Psoas muscle (tissue), 8 donors: Measurements from ENCODE around the gene TNS3. TPM values are rescaled to one million over a fixed set of nuclear protein-coding genes. Genes with fewer than 3 reads are reported as not detected.

Experiments
- ATAC-seq, 4 donors: fragments of 200-7000 bp; cut with Tn5 transposase; one replicate each; pipeline ENCODE4 v1.9.1; 2020; ENCODE audit warnings: moderate library complexity in 3 of 4, mild to moderate bottlenecking in 2 of 4
- DNase-seq, 2 donors: peaks; one replicate each; pipeline ENCODE4 v3.0.0-alpha.2; 2020
- H3K27ac ChIP-seq: fragments of 200-600 bp; one replicate; pipeline ENCODE4 v1.8.0; 2022
- H3K27me3 ChIP-seq, 3 donors: fragments of 200-600 bp in 1 of 3; one replicate each; pipeline versions ENCODE4 v1.6.1 to v1.8.0; 2013 to 2022; ENCODE audit warnings: low read length in 2 of 3, mild to moderate bottlenecking in 2 of 3, moderate library complexity in 1 of 3; ENCODE audit not compliant: insufficient read depth in 3 of 3
- H3K36me3 ChIP-seq, 2 donors: fragments of 200-600 bp in 1 of 2; one replicate each; pipeline versions ENCODE4 v1.6.1 to v1.8.0; 2013 to 2022; ENCODE audit warnings: low read depth in 1 of 2, mild to moderate bottlenecking in 1 of 2, moderate library complexity in 1 of 2; ENCODE audit not compliant: insufficient read depth in 1 of 2
- H3K4me1 ChIP-seq: fragments of 200-600 bp; one replicate; pipeline ENCODE4 v1.8.0; 2022
- H3K4me3 ChIP-seq: fragments of 200-600 bp; one replicate; pipeline ENCODE4 v1.8.0; 2022; ENCODE audit warnings: mild to moderate bottlenecking
- H3K9me3 ChIP-seq: fragments of 200-600 bp; one replicate; pipeline ENCODE4 v1.8.0; 2022
- CTCF ChIP-seq: fragments of 200-600 bp; IDR thresholded peaks from one replicate; pipeline ENCODE4 v1.8.0; 2022; ENCODE audit warnings: antibody characterized with exemption
- WGBS, 3 donors: extraction: QIAGEN DNeasy Blood & Tissue Kit; methylation state at CpG; one replicate each; pipeline versions ENCODE4 v1.1.6 to v1.1.7; 2013; 5-methylcytosine and 5-hydroxymethylcytosine counted together
- intact Hi-C, 2 donors: fragments of 100-400 bp; cut with DNase I; formaldehyde crosslinking; loops; one replicate each; pipeline versions ENCODE4 v1.11.0 to v1.14.2; 2022
- polyA plus RNA-seq, 3 donors: library from polyadenylated mRNA; stranded (reverse); fragments of 200-250 nt; gene quantifications; one replicate each; pipeline ENCODE4 v1.2.3, GENCODE V29; 2013
- total RNA-seq, 4 donors: library from RNA; stranded (reverse); fragmentation: NEBNext Ultra II Directional in 2 of 4; extraction: Animal tissue kit (Norgen Biotek cat#: 25700) in 2 of 4; gene quantifications; one replicate each; pipeline versions ENCODE4 v1.2.1 to v1.2.4, GENCODE V29; 2021 to 2023
- donor health status: healthy with polysubstance abuse.
- donor health status: DM: no; HTN: no; CAD: no; lungs with moderate emphysema.
- donor health status: Bipolar disorder and iron deficiency.
- donor health status: healthy.
- donor health status: DM: yes; HTN: yes; CAD: no.
- donor health status: DM: no; HTN: no; CAD: no.
- donor health status: DM: no; HTN: no; CAD: no.
- donor health status: DM: yes; HTN: yes; CAD: no.

TNS3 gene
- total and polyA plus RNA-seq, 7 donors, result 11.5 to 75.3 (median 35.0) TPM

DNA sequence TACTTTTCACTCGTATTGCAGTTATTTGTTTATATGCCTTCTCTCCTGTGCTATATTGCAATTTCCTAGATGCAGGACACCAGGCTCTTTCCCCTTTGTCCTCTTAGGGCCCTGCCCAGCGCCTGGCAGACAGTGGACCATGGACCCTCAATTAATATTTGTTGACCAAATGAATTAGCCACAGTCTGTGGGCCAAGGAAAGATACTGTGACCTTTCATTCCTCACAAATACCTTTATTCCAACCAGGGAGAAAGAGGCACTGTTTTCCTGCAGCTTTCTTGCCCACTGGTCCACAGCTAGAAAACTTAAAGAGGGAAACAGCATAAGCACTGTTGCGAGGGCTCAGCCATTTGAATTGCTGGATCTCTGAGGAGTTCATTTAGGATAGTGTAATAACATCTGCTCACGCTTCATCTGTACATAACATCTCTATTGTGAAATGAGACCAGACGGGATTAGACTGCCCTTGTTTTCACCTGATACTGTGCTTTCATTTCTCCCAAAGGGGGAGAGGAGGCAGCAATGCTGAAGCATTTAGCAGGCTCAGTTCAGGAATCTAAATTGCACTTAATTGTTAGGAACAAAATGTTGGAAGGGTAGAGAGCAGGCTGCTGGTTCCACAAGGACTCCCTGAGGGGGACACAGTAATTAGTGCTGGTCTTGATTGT is 46.7 kb downstream of the TNS3 start:
- peak overlapping the region; percentile 32 for H3K27ac ChIP-seq
- no peaks in the 10 kb centered on the region for H3K9me3 ChIP-seq
- DNase-seq (no peak), ATAC-seq (peak; percentile 54 to 82 (median 74))
- peaks cover 0 to 1% (median 0%) of the 10 kb centered on the region in 3 donors for H3K27me3 ChIP-seq
- 54 to 75% (median 60%) methylated on average over 5 of the region's 5 CpGs for WGBS, 3 donors
- intact Hi-C loops, result no loop called here
- H3K4me1 ChIP-seq, result peaks cover 6% of the 10 kb centered on the region
- TF ChIP-seq CTCF, result no peak
- no peak overlapping the region for H3K4me3 ChIP-seq
- H3K36me3 ChIP-seq, result no peaks in the 10 kb centered on the region

DNA sequence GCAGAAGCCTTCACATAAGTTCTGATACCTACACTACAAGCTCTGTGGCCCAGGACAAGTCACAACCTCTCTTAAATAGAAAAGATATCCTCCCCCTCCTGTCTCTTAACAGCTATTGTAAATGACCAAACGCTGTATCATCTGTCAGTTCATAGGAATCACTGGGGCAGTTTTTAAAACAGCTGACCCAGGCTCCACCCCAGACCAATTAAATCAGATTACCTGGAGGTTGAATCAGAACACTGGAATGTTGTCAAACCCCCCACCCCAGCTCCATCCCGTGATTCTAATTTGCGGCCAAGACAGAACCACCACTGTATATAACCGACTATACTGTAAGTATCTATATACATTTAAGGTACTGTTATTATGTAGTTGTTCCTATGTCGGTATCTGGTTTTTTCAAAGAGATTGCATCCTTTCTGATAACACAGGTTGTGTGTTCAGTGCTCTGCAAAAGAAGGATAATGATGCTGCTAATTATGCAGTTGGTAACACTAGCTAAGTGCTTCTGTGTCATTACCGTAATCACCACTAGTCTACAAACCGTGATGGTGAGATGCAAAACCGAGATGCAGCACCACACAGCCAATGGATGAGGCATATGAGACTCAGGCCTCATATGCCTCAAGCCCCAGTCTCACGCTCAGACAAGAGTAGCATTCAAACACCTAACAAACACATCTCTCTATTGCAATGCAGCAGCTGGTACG is 47.4 kb downstream of the TNS3 start:
- 87 to 94% (median 90%) methylated on average over 10 of the region's 10 CpGs for WGBS, 3 donors
- no peak overlapping the region for H3K27ac ChIP-seq
- TF ChIP-seq CTCF, result no peak
- H3K9me3 ChIP-seq, result no peaks in the 10 kb centered on the region
- peaks cover 0 to 1% (median 0%) of the 10 kb centered on the region in 3 donors for H3K27me3 ChIP-seq
- no peak overlapping the region for H3K4me3 ChIP-seq
- no peaks in the 10 kb centered on the region for H3K36me3 ChIP-seq
- intact Hi-C loops, result no loop called here
- ATAC-seq (no peak), DNase-seq (no peak)
- peaks cover 6% of the 10 kb centered on the region for H3K4me1 ChIP-seq

GRCh38 chr7:47531584-47532492 is 50.1 kb downstream of the TNS3 start:
- intact Hi-C loops, result no loop called here
- ATAC-seq (no peak), DNase-seq (no peak)
- WGBS, 3 donors, result 86 to 91% (median 90%) methylated on average over 12 to 17 of the region's 17 CpGs
- Histone ChIP-seq H3K4me1 (peaks cover 6% of the 10 kb centered on the region), H3K36me3 (peaks cover 0 to 4% of the 10 kb centered on the region in 2 donors), H3K9me3 (no peaks in the 10 kb centered on the region), H3K27me3 (no peaks in the 10 kb centered on the region), H3K4me3 (no peak overlapping the region), H3K27ac (no peak overlapping the region)
- TF ChIP-seq CTCF, result no peak

DNA sequence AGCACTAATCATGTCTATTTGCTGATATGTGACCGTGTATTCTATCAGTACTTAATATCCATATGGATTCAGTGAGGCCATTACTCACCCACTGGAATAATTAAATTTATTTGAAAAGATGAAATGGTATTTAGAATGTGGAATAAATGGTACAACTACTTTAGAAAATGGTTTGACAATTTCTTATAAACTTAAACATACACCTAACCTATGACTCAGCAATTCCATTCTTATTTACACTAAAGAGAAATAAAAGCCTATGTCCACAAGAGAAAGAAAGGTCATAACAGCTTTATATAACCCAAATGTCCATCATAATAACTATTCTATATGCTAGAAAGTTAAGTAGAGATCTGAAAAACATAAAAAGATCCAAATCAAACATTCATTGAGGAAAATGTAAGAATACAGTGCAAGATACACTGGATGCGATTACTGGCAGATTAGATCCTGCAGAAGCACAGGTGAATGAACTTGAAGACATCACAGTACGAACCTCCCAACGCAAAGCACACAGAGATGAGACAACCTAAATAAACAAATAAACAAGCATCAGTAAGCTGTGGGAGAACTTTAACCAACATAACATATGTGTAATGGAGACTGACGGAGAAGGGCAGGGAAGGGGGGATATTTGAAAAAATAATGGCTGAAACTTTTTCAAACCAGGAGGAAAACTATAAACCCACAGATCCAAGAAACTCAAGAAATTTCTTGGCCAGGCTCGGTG is 51.9 kb downstream of the TNS3 start:
- Histone ChIP-seq H3K27ac (no peak overlapping the region), H3K4me1 (peaks cover under 1% of the 10 kb centered on the region), H3K27me3 (no peaks in the 10 kb centered on the region), H3K36me3 (peaks cover 0 to 19% of the 10 kb centered on the region in 2 donors), H3K9me3 (no peaks in the 10 kb centered on the region), H3K4me3 (no peak overlapping the region)
- intact Hi-C loops, result no loop called here
- no peak for DNase-seq
- no peak for ATAC-seq
- 83 to 97% (median 95%) methylated on average over 6 of the region's 6 CpGs for WGBS, 3 donors
- no peak for TF ChIP-seq CTCF
